OCI-LY1 (cell line): ENCODE results near the gene PLD1.

ENCODE experiments used
- H2AFZ ChIP-seq: fragments of 200-600 bp; sonication (generic), shearing (Covaris generic); 2 replicates; pipeline ENCODE4 v1.6.0; 2014; ENCODE audit warnings: antibody characterized with exemption, mild to moderate bottlenecking, low read length
- H3F3A ChIP-seq: fragments of 200-600 bp; sonication (generic), shearing (Covaris generic); 2 replicates; pipeline ENCODE4 v1.6.0; 2014; ENCODE audit warnings: mild to moderate bottlenecking, antibody characterized with exemption, low read length, moderate library complexity; ENCODE audit not compliant: insufficient read depth
- H3K27ac ChIP-seq: fragments of 200-600 bp; sonication (generic); 2 replicates; pipeline ENCODE4 v1.5.1; 2014; ENCODE audit warnings: low read length, mixed run types, mild to moderate bottlenecking, low read depth; ENCODE audit not compliant: poor library complexity, severe bottlenecking
- H3K27me3 ChIP-seq: fragments of 200-600 bp; sonication (generic); 2 replicates; pipeline ENCODE4 v1.6.0; 2014; ENCODE audit warnings: antibody characterized with exemption, mild to moderate bottlenecking, low read length, moderate library complexity; ENCODE audit not compliant: insufficient read depth
- H3K36me3 ChIP-seq: fragments of 200-600 bp; sonication (generic); 2 replicates; pipeline ENCODE4 v1.6.1; 2014; ENCODE audit warnings: mild to moderate bottlenecking, antibody characterized with exemption, low read length, moderate library complexity, mixed read lengths; ENCODE audit not compliant: insufficient read depth
- H3K4me1 ChIP-seq: fragments of 200-600 bp; sonication (generic); 2 replicates; pipeline ENCODE4 v1.5.1; 2014; ENCODE audit warnings: mild to moderate bottlenecking, low read length, moderate library complexity; ENCODE audit not compliant: insufficient read depth, severe bottlenecking
- H3K4me2 ChIP-seq: fragments of 200-600 bp; sonication (generic), shearing (Covaris generic); 2 replicates; pipeline ENCODE4 v1.6.1; 2014; ENCODE audit warnings: low read length
- H3K4me3 ChIP-seq: fragments of 200-600 bp; sonication (generic); 2 replicates; pipeline ENCODE4 v1.5.1; 2014; ENCODE audit warnings: low read length, low read depth, mild to moderate bottlenecking, mixed read lengths; ENCODE audit not compliant: poor library complexity, severe bottlenecking
- H3K79me2 ChIP-seq: fragments of 200-600 bp; shearing (Covaris generic); 2 replicates; pipeline ENCODE4 v1.6.1; 2016; ENCODE audit warnings: mixed run types, low read length, mixed read lengths; ENCODE audit not compliant: insufficient read depth
- H3K9ac ChIP-seq: fragments of 200-600 bp; sonication (generic), shearing (Covaris generic); 2 replicates; pipeline ENCODE4 v1.6.1; 2014; ENCODE audit warnings: mild to moderate bottlenecking, low read length, mixed read lengths
- H3K9me2 ChIP-seq: fragments of 200-600 bp; sonication (generic), shearing (Covaris generic); 2 replicates; pipeline ENCODE4 v1.6.1; 2014; ENCODE audit warnings: low read depth, mild to moderate bottlenecking, low read length, mixed read lengths
- H3K9me3 ChIP-seq: fragments of 200-600 bp; shearing (Covaris generic); 2 replicates; pipeline ENCODE4 v1.6.1; 2014; ENCODE audit warnings: low read length, mixed read lengths
- H4K20me1 ChIP-seq: fragments of 200-600 bp; sonication (generic), shearing (Covaris generic); 2 replicates; pipeline ENCODE4 v1.6.0; 2016; ENCODE audit warnings: mild to moderate bottlenecking, low read length; ENCODE audit not compliant: insufficient read depth
- CTCF ChIP-seq: fragments of 200-600 bp; sonication (generic), shearing (Covaris generic); IDR thresholded peaks from 2 replicates; pipeline ENCODE4 v1.5.1; 2017; ENCODE audit warnings: mild to moderate bottlenecking, antibody characterized with exemption, low read length, moderate library complexity, mixed read lengths
- EZH2 ChIP-seq: fragments of 200-600 bp; sonication (generic), shearing (Covaris generic); IDR thresholded peaks from 2 replicates; pipeline ENCODE4 v1.8.0; 2017; ENCODE audit warnings: borderline replicate concordance, mixed run types, mild to moderate bottlenecking, antibody characterized with exemption, low read length, moderate library complexity, mixed read lengths

The PLD1 gene

GRCh38 chr3:171606151-171606751 lies 204.0 kb downstream of the PLD1 start:
- H4K20me1 ChIP-seq = no peaks in the 10 kb centered on the region
- H3K27ac ChIP-seq = no peak overlapping the region
- no peaks in the 10 kb centered on the region for H3K9me2 ChIP-seq
- H3K79me2 ChIP-seq = no peaks in the 10 kb centered on the region
- H3K4me1 ChIP-seq = no peaks in the 10 kb centered on the region
- H3F3A ChIP-seq = no peaks in the 10 kb centered on the region
- TF ChIP-seq CTCF (no peak), EZH2 (no peak)
- no peaks in the 10 kb centered on the region for H3K9me3 ChIP-seq
- H3K36me3 ChIP-seq = no peaks in the 10 kb centered on the region
- no peak overlapping the region for H3K4me2 ChIP-seq
- H3K4me3 ChIP-seq = no peak overlapping the region
- no peak overlapping the region for H2AFZ ChIP-seq
- H3K9ac ChIP-seq = no peak overlapping the region
- no peaks in the 10 kb centered on the region for H3K27me3 ChIP-seq

- H3K36me3 ChIP-seq = no peaks in the 10 kb centered on the region
These were observed 205.9 kb downstream of the PLD1 start for GRCh38 chr3:171604370-171604769.

GRCh38 chr3:171602072-171602471 lies 208.2 kb downstream of the PLD1 start:
- no peak overlapping the region for H3K9ac ChIP-seq
- no peaks in the 10 kb centered on the region for H3K9me2 ChIP-seq
- H4K20me1 ChIP-seq = no peaks in the 10 kb centered on the region
- no peaks in the 10 kb centered on the region for H3K36me3 ChIP-seq
- H3K27me3 ChIP-seq = no peaks in the 10 kb centered on the region
- H3K4me1 ChIP-seq = no peaks in the 10 kb centered on the region
- no peak for TF ChIP-seq CTCF
- TF ChIP-seq EZH2 = no peak
- H3K9me3 ChIP-seq = no peaks in the 10 kb centered on the region
- H3F3A ChIP-seq = no peaks in the 10 kb centered on the region
- H2AFZ ChIP-seq = no peak overlapping the region
- H3K4me3 ChIP-seq = no peak overlapping the region
- H3K79me2 ChIP-seq = no peaks in the 10 kb centered on the region
- H3K27ac ChIP-seq = no peak overlapping the region
- H3K4me2 ChIP-seq = no peak overlapping the region

More at GRCh38 chr3:171604370-171604769, 205.9 kb downstream of the PLD1 start:
- no peaks in the 10 kb centered on the region for H3K9me2 ChIP-seq
- H4K20me1 ChIP-seq = no peaks in the 10 kb centered on the region
- H3F3A ChIP-seq = no peaks in the 10 kb centered on the region
- no peaks in the 10 kb centered on the region for H3K4me1 ChIP-seq
- H3K27me3 ChIP-seq = no peaks in the 10 kb centered on the region
- no peaks in the 10 kb centered on the region for H3K79me2 ChIP-seq
- H3K4me2 ChIP-seq = no peak overlapping the region
- no peak overlapping the region for H3K4me3 ChIP-seq
- no peak overlapping the region for H3K27ac ChIP-seq
- no peaks in the 10 kb centered on the region for H3K9me3 ChIP-seq
- H2AFZ ChIP-seq = no peak overlapping the region
- TF ChIP-seq EZH2 (no peak), CTCF (no peak)
- H3K9ac ChIP-seq = no peak overlapping the region
